Epithelial cell of umbilical artery (primary cell): ENCODE data around the gene BSDC1. TPM values are rescaled to one million over a fixed set of nuclear protein-coding genes. Genes with fewer than 3 reads are reported as not detected.

Source experiments
- total RNA-seq: library from RNA; depleted of rRNA; stranded (reverse); fragments of >200 nt; gene quantifications from 2 replicates; pipeline ENCODE4 v1.2.3, GENCODE V29; 2014

The BSDC1 gene, protein sequence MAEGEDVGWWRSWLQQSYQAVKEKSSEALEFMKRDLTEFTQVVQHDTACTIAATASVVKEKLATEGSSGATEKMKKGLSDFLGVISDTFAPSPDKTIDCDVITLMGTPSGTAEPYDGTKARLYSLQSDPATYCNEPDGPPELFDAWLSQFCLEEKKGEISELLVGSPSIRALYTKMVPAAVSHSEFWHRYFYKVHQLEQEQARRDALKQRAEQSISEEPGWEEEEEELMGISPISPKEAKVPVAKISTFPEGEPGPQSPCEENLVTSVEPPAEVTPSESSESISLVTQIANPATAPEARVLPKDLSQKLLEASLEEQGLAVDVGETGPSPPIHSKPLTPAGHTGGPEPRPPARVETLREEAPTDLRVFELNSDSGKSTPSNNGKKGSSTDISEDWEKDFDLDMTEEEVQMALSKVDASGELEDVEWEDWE
- total RNA-seq, result 46.1 and 63.7 TPM in 2 replicates

DNA sequence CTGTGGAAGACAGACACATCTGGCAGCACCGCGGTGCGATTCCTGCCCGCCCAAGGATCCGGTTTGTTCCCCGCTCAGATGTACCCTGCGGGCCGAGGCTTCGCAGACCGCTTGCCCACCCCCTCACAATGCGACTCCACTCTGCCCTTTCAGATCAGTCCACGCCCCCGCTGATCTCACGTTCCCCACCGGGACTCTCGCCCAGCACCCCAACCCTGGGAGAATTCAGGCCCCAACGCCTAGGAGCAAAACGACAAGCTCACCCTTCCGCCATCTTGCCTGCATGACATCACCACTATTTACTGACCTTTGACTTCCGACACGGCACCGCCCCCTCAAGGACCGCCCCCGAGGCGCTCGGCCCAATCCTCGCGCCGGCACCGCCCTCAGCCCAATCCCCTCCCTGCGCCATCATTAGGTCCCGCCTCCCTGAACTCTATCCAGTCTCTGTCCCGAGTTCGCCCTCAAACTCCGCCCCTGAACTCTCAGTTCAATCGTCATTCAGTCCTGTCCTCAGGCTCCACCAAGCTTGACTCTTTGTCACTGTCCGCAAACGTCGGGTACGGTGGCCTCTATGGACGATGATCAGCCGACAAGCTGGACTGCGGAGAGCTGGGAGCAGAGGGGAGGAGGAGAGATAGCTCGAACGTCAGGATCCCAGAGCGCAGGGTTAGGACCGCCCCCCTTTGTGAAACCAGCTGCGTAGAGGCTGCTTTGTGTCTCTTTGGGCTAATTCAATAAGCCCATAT is at the start of gene BSDC1:
TSS of gene BSDC1 (minus strand) at position 301 of the 749 bp plus-strand sequence. CDS start at position 274, 27 bp downstream.

DNA sequence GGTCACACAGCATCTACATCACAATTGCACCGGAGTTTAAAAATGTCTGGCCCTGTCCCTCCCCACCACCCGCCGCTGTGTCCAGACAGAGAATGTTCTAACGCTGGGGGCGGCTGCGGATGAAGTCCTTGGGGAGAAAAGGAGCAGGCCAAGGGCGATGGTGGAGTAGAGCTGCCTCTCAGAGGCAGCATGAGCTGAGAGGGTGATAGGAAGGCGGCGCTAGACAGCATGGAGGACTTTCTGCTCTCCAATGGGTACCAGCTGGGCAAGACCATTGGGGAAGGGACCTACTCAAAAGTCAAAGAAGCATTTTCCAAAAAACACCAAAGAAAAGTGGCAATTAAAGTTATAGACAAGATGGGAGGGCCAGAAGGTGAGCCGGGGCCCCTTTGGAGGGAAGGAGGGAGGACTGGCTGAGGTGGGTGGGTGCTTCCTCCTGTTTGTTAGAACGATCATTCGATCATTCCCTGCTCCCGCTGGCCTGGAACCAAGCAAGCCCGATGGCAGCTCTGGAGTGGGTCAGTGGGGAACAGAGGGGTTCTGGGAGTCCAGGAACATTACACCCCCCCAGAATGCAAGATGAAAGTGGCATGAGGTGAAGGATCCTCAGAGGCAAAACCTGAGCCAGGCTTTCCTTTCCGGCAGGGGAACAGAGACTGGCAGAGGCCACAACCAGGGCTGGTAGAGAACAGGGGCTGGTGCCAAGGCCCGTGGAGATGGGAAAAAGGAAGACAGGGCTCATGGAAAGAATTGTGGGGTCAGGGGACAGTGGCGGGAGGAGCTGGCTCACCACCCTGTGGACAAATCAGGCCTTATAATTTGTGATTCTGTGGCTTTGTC is 31.5 kb downstream of the BSDC1 start, which contains the start of the genes FAM229A and TSSK3:
TSS of gene FAM229A (minus strand) at position 12 of the 840 bp plus-strand sequence. CDS start 394 bp downstream, outside the sequence.
TSS of gene TSSK3 (plus strand) at position 66 of the 840 bp plus-strand sequence. CDS start at position 229, 163 bp downstream.

DNA sequence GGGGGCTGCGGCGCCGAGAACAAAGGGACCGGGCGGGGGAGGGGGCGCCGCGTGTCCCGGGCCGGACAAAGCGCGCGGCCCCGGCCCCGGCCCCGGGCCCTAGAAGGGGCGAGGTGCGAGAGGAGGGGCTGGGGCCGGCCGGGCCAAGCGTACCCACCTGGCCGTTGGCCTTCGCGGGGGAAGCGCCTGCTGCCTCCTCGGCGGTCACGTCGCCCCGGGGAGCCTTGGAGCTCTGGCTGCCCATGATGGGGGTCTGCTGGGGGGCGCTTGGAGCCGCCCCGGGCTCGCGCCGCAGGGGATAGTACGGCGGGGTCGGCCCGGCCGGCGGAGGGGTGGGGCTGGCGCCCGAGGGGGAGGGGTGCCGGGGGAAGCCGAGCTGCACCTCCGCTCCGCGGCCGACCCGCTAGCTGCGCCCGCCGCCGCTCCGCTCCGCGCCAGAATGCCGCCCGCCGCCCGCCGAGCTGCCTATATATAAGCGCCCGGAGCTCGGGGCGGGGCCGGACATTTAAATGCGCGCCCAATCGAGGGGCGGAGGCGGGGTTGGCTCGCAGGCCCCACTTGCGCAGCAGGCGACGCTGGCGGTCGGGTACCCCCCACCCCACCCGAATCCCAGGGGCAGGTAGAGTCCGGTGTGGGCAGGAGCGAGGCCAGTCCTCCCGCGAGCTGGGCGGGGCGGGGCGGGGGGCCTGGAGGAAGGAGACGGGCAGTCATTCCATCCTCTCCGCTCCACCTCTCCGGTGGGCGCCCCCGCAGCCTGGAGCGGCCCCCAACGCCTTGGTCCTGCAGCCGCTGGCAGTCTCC is 58.3 kb downstream of the BSDC1 start, which contains the start of gene MARCKSL1:
TSS of gene MARCKSL1 (minus strand) at position 444 of the 801 bp plus-strand sequence. CDS start at position 244, 200 bp downstream.

Other genes with a start within 250 kb of the BSDC1 start
- gene TXLNA, start 214.8 kb downstream of the BSDC1 start, total RNA-seq, result 60.7 and 83.4 TPM in 2 replicates
- 16.7 and 25.3 TPM in 2 replicates for gene CCDC28B, start 193.8 kb downstream of the BSDC1 start, total RNA-seq
- 1.3 and 2.0 TPM in 2 replicates for gene IQCC, start 188.8 kb downstream of the BSDC1 start, total RNA-seq
- not detected in 2 replicates for gene DCDC2B, start 185.4 kb downstream of the BSDC1 start, total RNA-seq
- gene TMEM234, start 172.1 kb downstream of the BSDC1 start, total RNA-seq, result 9.1 and 11.1 TPM in 2 replicates
- gene EIF3I, start 172.0 kb downstream of the BSDC1 start, total RNA-seq, result 393 and 395 TPM in 2 replicates
- gene FAM167B, start 147.2 kb downstream of the BSDC1 start, total RNA-seq, result 0.97 and 3.6 TPM in 2 replicates
- 0.32 TPM in 1 of 2 replicates, not detected in the other for gene LCK, start 143.2 kb downstream of the BSDC1 start, total RNA-seq
- gene HDAC1, start 102.4 kb downstream of the BSDC1 start, total RNA-seq, result 89.6 and 124 TPM in 2 replicates
- gene MARCKSL1, start 58.2 kb downstream of the BSDC1 start, total RNA-seq, result 56.1 and 67.2 TPM in 2 replicates
- gene FAM229A, start 32.0 kb downstream of the BSDC1 start, total RNA-seq, result 0.32 and 0.61 TPM in 2 replicates
- not detected in 2 replicates for gene TSSK3, start 31.9 kb downstream of the BSDC1 start, total RNA-seq
- gene ZBTB8B, start 70.6 kb upstream of the BSDC1 start, total RNA-seq, result under 0.01 TPM in 1 of 2 replicates, not detected in the other
- 6.2 and 7.1 TPM in 2 replicates for gene ZBTB8A, start 145.0 kb upstream of the BSDC1 start, total RNA-seq